ENCODE data around the gene IFI30.

IFI30 gene

GRCh38 chr19:18173572-18174288 lies at the start of gene IFI30:
IFI30 (plus strand) TSS chr19:18173813; CDS start chr19:18173842, 29 bp downstream.
- peak; percentile 83 for DNase-seq

GRCh38 chr19:18123819-18124218 lies 49.8 kb upstream of the IFI30 start:
- no peak for DNase-seq

GRCh38 chr19:18126097-18126496 lies 47.5 kb upstream of the IFI30 start:
- no peak for DNase-seq

- DNase-seq = no peak
Measured at GRCh38 chr19:18128044-18128443, 45.6 kb upstream of the IFI30 start.

- no peak for DNase-seq
Measured at GRCh38 chr19:18128805-18129204, 44.8 kb upstream of the IFI30 start.

- DNase-seq = no peak
Measured at GRCh38 chr19:18130523-18131242, 42.9 kb upstream of the IFI30 start.

GRCh38 chr19:18131841-18132596 lies 41.6 kb upstream of the IFI30 start:
- DNase-seq = no peak

GRCh38 chr19:18135712-18136584 lies 37.7 kb upstream of the IFI30 start:
- no peak for DNase-seq

GRCh38 chr19:18137242-18137641 lies 36.4 kb upstream of the IFI30 start:
- no peak for DNase-seq

GRCh38 chr19:18137657-18138339 lies 35.8 kb upstream of the IFI30 start:
- DNase-seq = no peak

GRCh38 chr19:18140473-18140872 lies 33.1 kb upstream of the IFI30 start:
- no peak for DNase-seq

- no peak for DNase-seq
Measured at GRCh38 chr19:18141031-18141430, 32.6 kb upstream of the IFI30 start.

GRCh38 chr19:18143902-18144301 lies 29.7 kb upstream of the IFI30 start:
- DNase-seq = no peak

- no peak for DNase-seq
Measured at GRCh38 chr19:18144361-18144760, 29.3 kb upstream of the IFI30 start.

GRCh38 chr19:18144906-18145305 lies 28.7 kb upstream of the IFI30 start:
- no peak for DNase-seq

- DNase-seq = no peak
Measured at GRCh38 chr19:18145391-18145999, 28.1 kb upstream of the IFI30 start.

- no peak for DNase-seq
Measured at GRCh38 chr19:18147396-18147795, 26.2 kb upstream of the IFI30 start.

GRCh38 chr19:18149596-18149975 lies 24.0 kb upstream of the IFI30 start:
- no peak for DNase-seq

- DNase-seq = no peak
Measured at GRCh38 chr19:18150776-18151624, 22.6 kb upstream of the IFI30 start.

GRCh38 chr19:18152442-18152816 lies 21.2 kb upstream of the IFI30 start:
- DNase-seq = peak; percentile 99
